HepG2 (cell line): ENCODE measurements around the gene INTS3. TPM values are rescaled to one million over a fixed set of nuclear protein-coding genes. Genes with fewer than 3 reads are reported as not detected.

Experiments used
- DRAP1 ChIP-seq: IDR thresholded peaks from 2 replicates; pipeline ENCODE4 v1.6.1; 2016; ENCODE audit warnings: missing genetic modification reagents, missing compliant biosample characterization
- ERF ChIP-seq: IDR thresholded peaks from 2 replicates; pipeline ENCODE4 v1.6.1; 2018; ENCODE audit warnings: missing biosample characterization, missing genetic modification reagents
- ETV5 ChIP-seq: IDR thresholded peaks from 2 replicates; pipeline ENCODE4 v1.6.1; 2018; ENCODE audit warnings: missing biosample characterization, missing genetic modification reagents, inconsistent platforms, borderline replicate concordance
- FOXC1 ChIP-seq: sonication (generic); formaldehyde crosslinking; IDR thresholded peaks from 2 replicates; pipeline ENCODE4 v1.8.0; 2022; ENCODE audit warnings: mild to moderate bottlenecking, missing genetic modification reagents, borderline replicate concordance
- HCFC1 ChIP-seq: fragments of 150-350 bp; IDR thresholded peaks from 2 replicates; pipeline ENCODE4 v1.6.1; 2014; ENCODE audit warnings: low read depth, low read length
- HIVEP1 ChIP-seq: sonication (generic); formaldehyde crosslinking; IDR thresholded peaks from 2 replicates; pipeline ENCODE4 v1.4.0; 2020; ENCODE audit warnings: mild to moderate bottlenecking, missing genetic modification reagents
- HMG20B ChIP-seq: conservative IDR thresholded peaks from 2 replicates; pipeline ENCODE4 v1.6.1; 2016; ENCODE audit warnings: missing genetic modification reagents, missing compliant biosample characterization
- REPIN1 ChIP-seq: sonication (generic); formaldehyde crosslinking; IDR thresholded peaks from 2 replicates; pipeline ENCODE4 v1.8.0; 2022; ENCODE audit warnings: missing genetic modification reagents, low read depth, mild to moderate bottlenecking, borderline replicate concordance
- THAP11 ChIP-seq: IDR thresholded peaks from 2 replicates; pipeline ENCODE4 v1.6.1; 2016; ENCODE audit warnings: missing biosample characterization, missing genetic modification reagents
- ZMYM4 ChIP-seq: sonication (generic); formaldehyde crosslinking; IDR thresholded peaks from 2 replicates; pipeline ENCODE4 v1.8.1; 2023; ENCODE audit warnings: mild to moderate bottlenecking, missing genetic modification reagents
- ZNF225 ChIP-seq: sonication (generic); formaldehyde crosslinking; IDR thresholded peaks from 2 replicates; pipeline ENCODE4 v1.4.0; 2020; ENCODE audit warnings: mild to moderate bottlenecking, missing genetic modification reagents
- ZNF230 ChIP-seq: sonication (generic); formaldehyde crosslinking; IDR thresholded peaks from 2 replicates; pipeline ENCODE4 v1.4.0; 2020; ENCODE audit warnings: mild to moderate bottlenecking, missing genetic modification reagents
- ZNF274 ChIP-seq: sonication (generic); formaldehyde crosslinking; IDR thresholded peaks from 2 replicates; pipeline ENCODE4 v1.5.1; 2020; ENCODE audit warnings: mild to moderate bottlenecking, missing genetic modification reagents
- ZNF510 ChIP-seq: sonication (generic); formaldehyde crosslinking; IDR thresholded peaks from 2 replicates; pipeline ENCODE4 v1.4.0; 2020; ENCODE audit warnings: low read depth, mild to moderate bottlenecking, missing genetic modification reagents
- ZNF580 ChIP-seq: IDR thresholded peaks from 2 replicates; pipeline ENCODE4 v1.6.1; 2016; ENCODE audit warnings: low read depth, borderline replicate concordance
- ZNF749 ChIP-seq: sonication (generic); formaldehyde crosslinking; IDR thresholded peaks from 2 replicates; pipeline ENCODE4 v1.8.0; 2022; ENCODE audit warnings: mild to moderate bottlenecking, missing genetic modification reagents, moderate library complexity, borderline replicate concordance
- polyA plus RNA-seq, 8 experiments: library from polyadenylated mRNA; depleted of rRNA in 3 of 8; stranded (reverse) in 7 of 8; unstranded in 1 of 8; fragments of >200 nt; fragmentation: Illumina TruSeq in 4 of 8; extraction: Trizol in 4 of 8; gene quantifications; 2 replicates each; pipeline versions ENCODE4 v1.2.1 to v1.2.3, GENCODE V29; 2011 to 2016; ENCODE audit warnings: low read depth in 4 of 8, missing spikeins in 1 of 8, mixed read lengths in 1 of 8; ENCODE audit not compliant: insufficient read depth in 1 of 8
- total RNA-seq, 5 experiments: library from RNA; depleted of rRNA; stranded (reverse); fragments of >200 nt; fragmentation: Illumina TruSeq; extraction: Trizol; gene quantifications; 2 replicates each; pipeline ENCODE4 v1.2.3, GENCODE V29; 2016; ENCODE audit warnings: low read depth in 1 of 5
- TF ChIP-seq, protein P1 (sequence below): IDR thresholded peaks from 2 replicates; pipeline ENCODE4 v1.6.1; 2016; ENCODE audit warnings: low read depth
- TF ChIP-seq, protein P2 (sequence below): sonication (generic); formaldehyde crosslinking; IDR thresholded peaks from 2 replicates; pipeline ENCODE4 v1.5.0; 2020; ENCODE audit warnings: mild to moderate bottlenecking, missing genetic modification reagents, moderate library complexity
- TF ChIP-seq, protein P3 (sequence below): sonication (generic); formaldehyde crosslinking; IDR thresholded peaks from 2 replicates; pipeline ENCODE4 v1.5.0; 2020; ENCODE audit warnings: mild to moderate bottlenecking, missing genetic modification reagents, borderline replicate concordance

Gene INTS3
- total and polyA plus RNA-seq, 2 of the 13 experiments (the other 11 are each of a cell fraction or from before 2014, with no cell fraction given), result 17.2 to 27.2 TPM

DNA sequence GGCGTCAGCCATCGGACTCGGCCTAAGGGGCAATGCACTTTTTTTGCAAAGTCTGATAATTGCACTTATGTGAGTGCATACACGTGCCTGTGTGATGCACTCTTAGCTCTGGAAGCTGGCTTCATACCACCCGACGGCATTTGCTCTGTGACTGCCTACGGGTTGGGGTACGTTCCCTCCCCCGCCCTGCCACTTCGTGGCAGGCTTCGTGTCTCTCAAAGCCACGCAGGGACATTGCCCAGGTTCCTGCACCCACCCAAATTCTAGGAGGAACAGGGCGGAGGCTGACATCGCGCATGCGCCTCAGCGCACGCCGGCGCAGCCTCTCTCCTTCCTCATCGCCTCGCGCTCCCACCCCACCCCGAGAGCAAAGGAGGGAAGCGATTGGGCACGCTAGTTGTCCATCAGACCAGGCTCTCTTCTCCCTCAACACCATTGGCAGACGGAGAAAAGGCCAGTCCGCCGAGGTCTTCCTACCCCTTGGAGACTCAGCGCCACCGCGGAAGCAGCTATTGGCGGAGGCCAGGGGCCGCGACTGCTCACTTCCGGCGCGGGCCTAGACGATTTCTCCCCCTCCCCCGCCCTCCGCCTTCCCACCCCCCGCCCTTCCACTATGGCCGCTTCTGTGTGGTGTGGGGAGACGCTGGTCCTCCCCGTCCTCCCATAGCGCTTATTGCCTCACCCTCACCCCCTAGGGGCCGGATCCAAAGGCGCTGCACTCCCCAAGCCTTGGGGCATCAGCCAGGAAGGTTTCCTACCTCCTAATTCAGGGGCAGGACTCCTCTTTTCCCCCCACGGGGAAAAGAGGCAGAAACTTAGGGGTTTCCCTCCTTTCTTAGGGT lies at the start of gene INTS3 (continued):
- TF ChIP-seq, protein P1, sequence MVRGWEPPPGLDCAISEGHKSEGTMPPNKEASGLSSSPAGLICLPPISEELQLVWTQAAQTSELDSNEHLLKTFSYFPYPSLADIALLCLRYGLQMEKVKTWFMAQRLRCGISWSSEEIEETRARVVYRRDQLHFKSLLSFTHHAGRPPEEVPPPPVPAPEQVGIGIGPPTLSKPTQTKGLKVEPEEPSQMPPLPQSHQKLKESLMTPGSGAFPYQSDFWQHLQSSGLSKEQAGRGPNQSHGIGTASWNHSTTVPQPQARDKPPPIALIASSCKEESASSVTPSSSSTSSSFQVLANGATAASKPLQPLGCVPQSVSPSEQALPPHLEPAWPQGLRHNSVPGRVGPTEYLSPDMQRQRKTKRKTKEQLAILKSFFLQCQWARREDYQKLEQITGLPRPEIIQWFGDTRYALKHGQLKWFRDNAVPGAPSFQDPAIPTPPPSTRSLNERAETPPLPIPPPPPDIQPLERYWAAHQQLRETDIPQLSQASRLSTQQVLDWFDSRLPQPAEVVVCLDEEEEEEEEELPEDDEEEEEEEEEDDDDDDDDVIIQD (CRISPR knock-in tag), result peak; percentile 20; the same call in 1 of the 2 replicates
- TF ChIP-seq, protein P2, sequence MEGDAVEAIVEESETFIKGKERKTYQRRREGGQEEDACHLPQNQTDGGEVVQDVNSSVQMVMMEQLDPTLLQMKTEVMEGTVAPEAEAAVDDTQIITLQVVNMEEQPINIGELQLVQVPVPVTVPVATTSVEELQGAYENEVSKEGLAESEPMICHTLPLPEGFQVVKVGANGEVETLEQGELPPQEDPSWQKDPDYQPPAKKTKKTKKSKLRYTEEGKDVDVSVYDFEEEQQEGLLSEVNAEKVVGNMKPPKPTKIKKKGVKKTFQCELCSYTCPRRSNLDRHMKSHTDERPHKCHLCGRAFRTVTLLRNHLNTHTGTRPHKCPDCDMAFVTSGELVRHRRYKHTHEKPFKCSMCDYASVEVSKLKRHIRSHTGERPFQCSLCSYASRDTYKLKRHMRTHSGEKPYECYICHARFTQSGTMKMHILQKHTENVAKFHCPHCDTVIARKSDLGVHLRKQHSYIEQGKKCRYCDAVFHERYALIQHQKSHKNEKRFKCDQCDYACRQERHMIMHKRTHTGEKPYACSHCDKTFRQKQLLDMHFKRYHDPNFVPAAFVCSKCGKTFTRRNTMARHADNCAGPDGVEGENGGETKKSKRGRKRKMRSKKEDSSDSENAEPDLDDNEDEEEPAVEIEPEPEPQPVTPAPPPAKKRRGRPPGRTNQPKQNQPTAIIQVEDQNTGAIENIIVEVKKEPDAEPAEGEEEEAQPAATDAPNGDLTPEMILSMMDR, result no peak
- TF ChIP-seq REPIN1 (no peak; the same call in 1 of the 2 replicates), HMG20B (CRISPR knock-in tag) (no peak), ZNF749 (CRISPR knock-in tag) (0 out of 2 replicates have a peak, but pooled peaks have one; percentile 3), ZNF225 (CRISPR knock-in tag) (0 out of 2 replicates have a peak, but pooled peaks have one; percentile 28), FOXC1 (CRISPR knock-in tag) (peak; percentile 88), ZMYM4 (CRISPR knock-in tag) (peak; percentile 71), ZNF274 (CRISPR knock-in tag) (peak; percentile 38; the same call in 1 of the 2 replicates), HIVEP1 (peak; percentile 85; the same call in 1 of the 2 replicates), ZNF230 (CRISPR knock-in tag) (peak; percentile 48; the same call in 1 of the 2 replicates), ZNF510 (no peak), HCFC1 (peak; percentile 20; the same call in 1 of the 2 replicates), DRAP1 (peak; percentile 66), ERF (0 out of 2 replicates have a peak, but pooled peaks have one; percentile 29), ZNF580 (CRISPR knock-in tag) (0 out of 2 replicates have a peak, but pooled peaks have one; percentile 39), THAP11 (CRISPR knock-in tag) (peak; percentile 83), ETV5 (CRISPR knock-in tag) (peak; percentile 48; the same call in 1 of the 2 replicates)
- TF ChIP-seq, protein P3, sequence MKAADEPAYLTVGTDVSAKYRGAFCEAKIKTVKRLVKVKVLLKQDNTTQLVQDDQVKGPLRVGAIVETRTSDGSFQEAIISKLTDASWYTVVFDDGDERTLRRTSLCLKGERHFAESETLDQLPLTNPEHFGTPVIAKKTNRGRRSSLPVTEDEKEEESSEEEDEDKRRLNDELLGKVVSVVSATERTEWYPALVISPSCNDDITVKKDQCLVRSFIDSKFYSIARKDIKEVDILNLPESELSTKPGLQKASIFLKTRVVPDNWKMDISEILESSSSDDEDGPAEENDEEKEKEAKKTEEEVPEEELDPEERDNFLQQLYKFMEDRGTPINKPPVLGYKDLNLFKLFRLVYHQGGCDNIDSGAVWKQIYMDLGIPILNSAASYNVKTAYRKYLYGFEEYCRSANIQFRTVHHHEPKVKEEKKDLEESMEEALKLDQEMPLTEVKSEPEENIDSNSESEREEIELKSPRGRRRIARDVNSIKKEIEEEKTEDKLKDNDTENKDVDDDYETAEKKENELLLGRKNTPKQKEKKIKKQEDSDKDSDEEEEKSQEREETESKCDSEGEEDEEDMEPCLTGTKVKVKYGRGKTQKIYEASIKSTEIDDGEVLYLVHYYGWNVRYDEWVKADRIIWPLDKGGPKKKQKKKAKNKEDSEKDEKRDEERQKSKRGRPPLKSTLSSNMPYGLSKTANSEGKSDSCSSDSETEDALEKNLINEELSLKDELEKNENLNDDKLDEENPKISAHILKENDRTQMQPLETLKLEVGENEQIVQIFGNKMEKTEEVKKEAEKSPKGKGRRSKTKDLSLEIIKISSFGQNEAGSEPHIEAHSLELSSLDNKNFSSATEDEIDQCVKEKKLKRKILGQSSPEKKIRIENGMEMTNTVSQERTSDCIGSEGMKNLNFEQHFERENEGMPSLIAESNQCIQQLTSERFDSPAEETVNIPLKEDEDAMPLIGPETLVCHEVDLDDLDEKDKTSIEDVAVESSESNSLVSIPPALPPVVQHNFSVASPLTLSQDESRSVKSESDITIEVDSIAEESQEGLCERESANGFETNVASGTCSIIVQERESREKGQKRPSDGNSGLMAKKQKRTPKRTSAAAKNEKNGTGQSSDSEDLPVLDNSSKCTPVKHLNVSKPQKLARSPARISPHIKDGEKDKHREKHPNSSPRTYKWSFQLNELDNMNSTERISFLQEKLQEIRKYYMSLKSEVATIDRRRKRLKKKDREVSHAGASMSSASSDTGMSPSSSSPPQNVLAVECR (CRISPR knock-in tag), result peak; percentile 46; the same call in 1 of the 2 replicates
